GM18499 (cell line): ENCODE results near the gene INSYN1.
"Not testable (repeated sequence)": the region's sequence is repeated elsewhere in the genome, so short reads cannot be mapped to it uniquely, and the experiment has no call there.

Experiments used
- ATAC-seq: cut with Tn5 transposase; IDR thresholded peaks from one replicate; pipeline ENCODE4 v1.9.1; 2021; ENCODE audit warnings: moderate number of reproducible peaks; ENCODE audit not compliant: insufficient read depth, unreplicated experiment

The INSYN1 gene

GRCh38 chr15:73750951-73751350 is 2.2 kb downstream of the INSYN1 start:
- no peak for ATAC-seq

- ATAC-seq, result no peak
Measured at GRCh38 chr15:73750438-73750837, 2.7 kb downstream of the INSYN1 start.

DNA sequence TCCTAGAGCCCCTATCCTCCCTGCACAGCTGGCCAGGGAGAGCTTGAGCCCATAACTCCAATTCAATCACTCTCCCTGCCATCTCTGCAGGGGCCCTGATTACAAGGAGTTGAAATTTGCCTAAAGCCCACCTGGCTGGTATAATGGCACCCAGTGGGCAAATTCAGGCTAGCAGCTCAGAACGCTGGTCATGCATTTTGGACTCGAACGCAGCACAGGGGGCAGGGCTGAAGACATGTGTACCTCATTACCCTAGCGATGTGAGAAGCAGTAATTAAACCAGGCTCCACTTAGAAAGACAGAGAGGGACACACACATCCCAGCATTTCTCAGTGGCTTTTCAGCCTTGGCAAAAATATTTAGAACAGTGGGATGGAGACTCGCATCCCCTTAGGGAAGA is 3.2 kb downstream of the INSYN1 start:
- no peak for ATAC-seq

DNA sequence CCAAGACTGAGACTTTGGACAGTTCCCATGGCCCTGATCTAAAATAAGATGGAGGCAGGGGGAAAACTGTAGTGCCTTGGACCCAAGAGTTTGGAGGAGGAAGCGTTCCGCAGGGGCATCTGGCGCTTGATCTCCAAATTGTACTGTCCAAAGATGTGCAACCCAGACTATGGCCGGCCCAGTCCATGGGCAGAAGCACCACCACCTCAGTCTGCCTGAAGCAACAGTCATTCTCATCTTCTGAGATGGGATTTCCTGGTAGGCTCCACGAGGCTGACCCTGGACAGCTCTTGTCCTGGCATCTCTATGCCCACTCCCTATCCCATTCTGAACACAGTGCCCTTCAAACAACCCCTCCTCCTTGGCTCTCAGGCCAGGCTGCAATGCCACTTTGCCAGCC is 3.6 kb downstream of the INSYN1 start:
- no peak for ATAC-seq

- no peak for ATAC-seq
Measured at GRCh38 chr15:73748730-73749129, 4.4 kb downstream of the INSYN1 start.

GRCh38 chr15:73747847-73748590 is 5.1 kb downstream of the INSYN1 start:
- ATAC-seq, result no peak

- no peak for ATAC-seq
Measured at GRCh38 chr15:73746883-73747282, 6.3 kb downstream of the INSYN1 start.

- no peak for ATAC-seq
Measured at GRCh38 chr15:73746261-73746660, 6.9 kb downstream of the INSYN1 start.

DNA sequence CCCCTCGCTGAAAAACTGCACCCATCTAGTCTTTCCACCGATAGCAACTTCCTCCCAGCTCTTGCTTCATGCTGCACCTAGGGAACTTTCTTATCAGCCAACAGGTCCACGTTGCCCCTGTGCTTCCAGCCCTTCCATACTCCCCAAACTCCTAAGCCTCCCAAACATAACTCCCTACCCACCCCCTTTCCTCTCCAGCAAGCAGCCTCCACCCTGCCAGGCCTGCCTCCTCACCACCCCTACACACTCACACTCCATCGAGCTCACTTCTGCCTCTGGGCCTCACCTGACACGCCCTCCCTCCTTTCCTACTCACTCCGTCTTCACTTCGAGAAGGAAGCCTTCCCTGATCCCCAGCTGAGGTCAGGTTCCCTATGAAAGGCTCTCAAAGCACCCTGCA is 8.1 kb downstream of the INSYN1 start:
- ATAC-seq, result no peak

GRCh38 chr15:73744293-73744692 is 8.9 kb downstream of the INSYN1 start:
- no peak for ATAC-seq

DNA sequence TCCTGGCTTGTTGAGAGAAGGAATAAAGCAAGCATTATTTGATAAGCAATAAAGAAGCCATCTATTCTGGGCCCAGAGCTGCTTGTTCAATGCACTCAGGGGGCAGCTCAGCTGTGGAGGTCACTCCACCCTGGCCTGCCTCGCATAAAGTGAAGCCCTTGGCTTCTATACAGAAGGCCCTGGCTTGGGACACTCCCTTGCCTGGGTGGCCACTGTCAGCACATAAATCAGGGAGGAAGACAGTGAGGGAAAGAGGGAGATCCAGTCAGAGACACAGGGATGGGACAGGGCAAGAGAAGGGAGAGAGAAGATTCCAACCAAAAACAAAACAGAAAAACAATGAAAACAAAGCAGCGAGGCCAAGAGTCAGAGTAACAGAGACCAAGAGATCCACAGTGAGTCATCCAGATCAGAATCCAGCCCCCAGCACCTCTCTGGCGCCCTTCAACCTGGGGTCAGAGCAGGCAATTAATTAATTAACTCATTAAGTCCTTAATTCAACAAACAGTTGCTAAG is 11.8 kb downstream of the INSYN1 start:
- no peak for ATAC-seq

GRCh38 chr15:73740152-73741048 is 12.8 kb downstream of the INSYN1 start:
- no peak for ATAC-seq

DNA sequence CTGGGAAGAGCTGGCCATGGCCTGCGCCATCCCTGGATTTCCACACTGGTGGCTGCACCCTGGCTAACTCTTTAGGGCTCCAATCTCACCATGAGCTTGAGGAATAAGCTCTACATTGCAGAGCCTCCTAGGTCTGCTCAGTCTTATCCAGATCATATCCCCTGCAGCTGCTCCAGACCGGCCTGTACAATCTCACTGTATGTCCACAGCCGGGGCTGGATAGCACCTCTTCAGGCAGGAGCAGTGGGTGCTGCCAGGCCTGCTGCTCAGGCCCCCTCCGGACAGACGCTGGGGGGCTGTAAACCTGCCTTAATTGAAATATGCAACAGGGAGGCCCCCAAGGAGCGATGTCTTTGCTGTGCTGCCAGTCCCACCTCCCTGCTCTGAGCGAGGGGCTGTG is 15.6 kb downstream of the INSYN1 start:
- no peak for ATAC-seq

- ATAC-seq, result no peak
Measured at GRCh38 chr15:73732930-73733329, 20.2 kb downstream of the INSYN1 start.

GRCh38 chr15:73732051-73732450 is 21.1 kb downstream of the INSYN1 start:
- not testable (repeated sequence) for ATAC-seq

GRCh38 chr15:73727330-73727976 is 25.7 kb downstream of the INSYN1 start:
- no peak for ATAC-seq

DNA sequence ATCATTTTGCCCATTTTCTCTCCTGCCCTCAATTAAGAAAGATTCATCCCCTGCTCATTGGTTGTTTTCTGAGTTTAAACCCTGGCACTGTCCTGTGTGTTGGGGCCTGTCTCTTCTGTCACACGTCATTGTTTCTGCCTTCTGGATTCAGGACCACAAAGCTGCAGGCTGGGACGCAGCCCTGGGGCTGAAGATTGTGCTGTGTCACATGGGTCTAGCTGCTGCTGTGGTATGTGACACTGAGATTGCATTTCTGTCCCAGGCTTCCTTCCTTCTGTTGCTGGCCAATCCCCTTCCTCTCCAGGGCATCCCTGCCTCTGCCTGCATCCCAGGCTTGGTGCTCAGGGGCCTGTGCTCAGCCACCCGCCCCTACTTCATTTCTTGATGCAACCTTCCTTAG is 28.9 kb downstream of the INSYN1 start:
- no peak for ATAC-seq

DNA sequence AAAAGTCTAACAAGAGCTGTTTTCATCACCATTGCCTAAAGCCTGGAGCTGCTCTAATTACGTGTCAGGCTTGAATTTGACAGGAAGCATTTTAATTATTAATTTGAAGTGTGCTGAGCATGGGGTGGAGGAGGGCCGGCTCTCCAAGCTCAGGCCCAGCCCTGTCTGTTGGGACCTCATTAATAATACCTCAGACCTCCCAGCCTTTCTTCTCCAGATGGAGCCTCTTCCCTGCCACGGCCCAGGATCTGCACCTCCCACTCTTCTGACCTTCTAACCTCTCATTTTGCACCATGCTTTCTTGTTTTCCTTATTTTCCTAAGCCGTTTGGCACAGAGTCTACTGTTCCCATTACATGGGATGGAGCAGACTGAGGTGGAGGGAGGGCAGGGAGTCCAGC is 30.0 kb downstream of the INSYN1 start:
- ATAC-seq, result no peak

- no peak for ATAC-seq
Measured at GRCh38 chr15:73722425-73722824, 30.7 kb downstream of the INSYN1 start.

DNA sequence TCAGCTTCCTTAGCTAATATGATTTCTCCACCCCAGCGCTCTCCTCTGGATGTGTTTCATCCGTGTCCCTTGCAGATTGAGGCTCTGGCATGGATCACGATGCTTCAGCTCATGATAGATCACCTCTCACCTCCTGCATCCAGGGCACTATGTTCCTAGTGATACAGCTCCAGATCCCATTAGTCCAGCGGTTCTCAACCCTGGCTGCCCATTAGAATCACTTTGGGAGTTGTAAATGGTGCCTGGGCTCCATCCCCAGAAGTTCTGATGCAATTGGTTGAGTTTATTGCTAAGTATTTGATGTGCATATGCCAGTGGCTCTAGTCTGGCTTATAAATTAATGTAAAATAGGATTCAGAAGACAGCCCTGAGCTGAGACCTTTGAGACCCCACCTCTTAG is 34.5 kb downstream of the INSYN1 start:
- no peak for ATAC-seq

DNA sequence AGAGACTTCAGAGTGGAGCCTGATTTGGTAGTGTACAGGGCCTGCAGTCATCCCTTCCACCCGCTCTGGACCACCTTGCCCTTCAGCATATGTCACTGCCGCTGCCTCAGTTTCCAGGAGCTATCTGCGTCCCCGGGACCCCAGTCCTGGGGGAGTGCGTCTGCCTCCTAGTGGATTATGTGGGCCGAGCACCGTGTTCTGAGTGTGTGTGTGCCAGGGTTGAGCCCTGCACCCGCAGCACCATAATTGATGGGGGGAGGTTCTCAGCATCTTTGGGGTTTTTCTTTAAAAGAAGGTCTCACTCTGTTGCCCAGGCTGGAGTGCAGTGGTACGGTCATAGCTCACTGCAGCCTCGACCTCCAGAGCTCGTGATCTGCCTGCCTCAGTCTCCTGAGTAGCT is 35.3 kb downstream of the INSYN1 start:
- ATAC-seq, result no peak
